Measurements from ENCODE around the gene GUK1.
"Not testable (repeated sequence)": the region's sequence is repeated elsewhere in the genome, so short reads cannot be mapped to it uniquely, and the experiment has no call there.

Gene GUK1

DNA sequence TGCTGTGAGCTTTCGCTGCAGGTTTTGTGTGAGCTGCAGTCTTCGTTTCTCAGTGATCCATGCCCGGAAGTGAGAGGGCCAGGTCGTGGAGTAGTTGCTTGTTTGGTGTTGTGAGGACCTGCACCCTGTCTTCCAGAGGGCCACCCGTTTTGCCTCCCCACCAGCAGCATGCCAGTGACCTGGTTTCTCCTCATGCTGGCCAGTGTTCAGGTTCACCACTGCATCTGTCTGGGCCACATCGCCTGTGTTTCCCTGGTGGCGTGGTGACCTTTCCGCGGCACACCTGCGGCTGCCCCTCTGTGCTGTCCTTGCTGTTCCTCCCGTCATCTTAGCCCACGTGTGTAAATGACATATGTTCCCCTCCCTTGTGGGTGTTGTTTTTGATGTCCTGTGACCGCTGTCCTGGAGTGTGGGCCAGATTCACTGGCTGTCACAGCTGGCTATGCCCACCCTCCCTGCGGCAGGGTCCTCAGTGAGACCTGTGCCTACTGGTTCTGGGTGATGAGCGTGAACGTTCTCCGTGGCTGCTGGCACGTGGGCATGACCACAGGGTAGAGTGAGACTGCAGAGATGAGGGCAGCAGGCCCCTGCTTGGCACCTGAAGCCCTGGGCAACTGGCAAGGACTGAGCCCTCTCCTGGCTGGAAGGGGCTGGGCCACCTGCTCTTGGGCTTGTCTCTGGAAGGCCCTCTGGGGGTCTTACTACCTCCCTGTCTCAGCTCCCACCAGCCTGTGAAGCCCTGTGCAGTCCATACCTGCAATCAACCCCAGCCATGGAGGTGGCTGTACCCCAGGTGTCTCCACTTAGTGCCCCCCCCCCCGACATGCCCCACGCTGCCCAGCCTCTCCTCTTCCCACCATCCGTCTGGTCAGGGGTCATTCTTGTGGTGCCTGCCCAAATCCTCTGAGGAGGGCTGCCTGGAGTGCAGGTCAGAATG is 32.8 kb downstream of the GUK1 start:
- Histone ChIP-seq H3K36me3 (ENCODE audit: control insufficient read depth, low read depth, low read length) (no peaks in the 10 kb centered on the region), H3K9me3 (ENCODE audit: control insufficient read depth, low read depth, low read length) (no peaks in the 10 kb centered on the region), H3K27ac (ENCODE audit: low read length) (no peak overlapping the region), H3K27me3 (ENCODE audit: control insufficient read depth, insufficient read depth, low read length) (no peaks in the 10 kb centered on the region), H3K4me1 (ENCODE audit: control insufficient read depth, low read depth, low read length) (no peaks in the 10 kb centered on the region), H3K9ac (ENCODE audit: low read length) (no peak overlapping the region), H3K4me3 (ENCODE audit: low read length) (no peak overlapping the region)

DNA sequence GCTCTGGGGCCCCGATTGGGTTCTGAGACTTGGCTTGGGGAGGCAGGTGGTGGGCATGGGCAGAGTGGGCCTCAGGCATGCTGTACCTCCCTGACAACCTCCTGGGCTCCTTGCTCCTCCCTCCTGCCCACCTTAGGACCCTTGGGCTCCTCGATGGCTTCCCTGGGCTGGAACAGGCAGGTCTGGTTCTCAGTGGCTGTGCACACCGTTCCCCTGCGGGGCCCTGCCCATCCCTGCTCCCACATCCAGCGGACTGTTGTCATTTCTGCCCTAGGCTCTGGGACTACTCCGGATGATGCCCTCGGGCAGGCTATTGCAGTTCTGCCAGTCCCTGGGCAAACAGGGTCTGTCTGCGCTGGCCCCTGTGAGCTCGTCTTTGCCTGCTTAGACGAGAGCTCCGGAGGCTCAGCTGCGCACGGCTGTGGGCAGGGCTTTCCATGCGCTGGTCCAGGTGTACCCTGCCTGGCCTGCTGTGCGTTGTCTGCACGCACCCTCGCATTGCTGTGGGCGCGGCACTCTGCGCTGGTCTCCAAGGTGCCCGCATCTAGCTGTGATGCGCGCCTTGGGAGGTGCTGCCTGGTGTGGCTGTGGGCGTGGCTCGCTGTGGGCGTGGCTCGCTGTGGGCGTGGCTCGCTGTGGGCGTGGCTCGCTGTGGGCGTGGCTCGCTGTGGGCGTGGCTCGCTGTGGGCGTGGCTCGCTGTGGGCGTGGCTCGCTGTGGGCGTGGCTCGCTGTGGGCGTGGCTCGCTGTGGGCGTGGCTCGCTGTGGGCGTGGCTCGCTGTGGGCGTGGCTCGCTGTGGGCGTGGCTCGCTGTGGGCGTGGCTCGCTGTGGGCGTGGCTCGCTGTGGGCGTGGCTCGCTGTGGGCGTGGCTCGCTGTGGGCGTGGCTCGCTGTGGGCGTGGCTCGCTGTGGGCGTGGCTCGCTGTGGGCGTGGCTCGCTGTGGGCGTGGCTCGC is 33.7 kb downstream of the GUK1 start:
- H3K9me3 ChIP-seq (ENCODE audit: control insufficient read depth, low read depth, low read length); H3K9ac ChIP-seq (ENCODE audit: low read length); H3K4me3 ChIP-seq (ENCODE audit: low read length); H3K27me3 ChIP-seq (ENCODE audit: control insufficient read depth, insufficient read depth, low read length); H3K27ac ChIP-seq (ENCODE audit: low read length); H3K36me3 ChIP-seq (ENCODE audit: control insufficient read depth, low read depth, low read length); H3K4me1 ChIP-seq (ENCODE audit: control insufficient read depth, low read depth, low read length): not testable (repeated sequence)

DNA sequence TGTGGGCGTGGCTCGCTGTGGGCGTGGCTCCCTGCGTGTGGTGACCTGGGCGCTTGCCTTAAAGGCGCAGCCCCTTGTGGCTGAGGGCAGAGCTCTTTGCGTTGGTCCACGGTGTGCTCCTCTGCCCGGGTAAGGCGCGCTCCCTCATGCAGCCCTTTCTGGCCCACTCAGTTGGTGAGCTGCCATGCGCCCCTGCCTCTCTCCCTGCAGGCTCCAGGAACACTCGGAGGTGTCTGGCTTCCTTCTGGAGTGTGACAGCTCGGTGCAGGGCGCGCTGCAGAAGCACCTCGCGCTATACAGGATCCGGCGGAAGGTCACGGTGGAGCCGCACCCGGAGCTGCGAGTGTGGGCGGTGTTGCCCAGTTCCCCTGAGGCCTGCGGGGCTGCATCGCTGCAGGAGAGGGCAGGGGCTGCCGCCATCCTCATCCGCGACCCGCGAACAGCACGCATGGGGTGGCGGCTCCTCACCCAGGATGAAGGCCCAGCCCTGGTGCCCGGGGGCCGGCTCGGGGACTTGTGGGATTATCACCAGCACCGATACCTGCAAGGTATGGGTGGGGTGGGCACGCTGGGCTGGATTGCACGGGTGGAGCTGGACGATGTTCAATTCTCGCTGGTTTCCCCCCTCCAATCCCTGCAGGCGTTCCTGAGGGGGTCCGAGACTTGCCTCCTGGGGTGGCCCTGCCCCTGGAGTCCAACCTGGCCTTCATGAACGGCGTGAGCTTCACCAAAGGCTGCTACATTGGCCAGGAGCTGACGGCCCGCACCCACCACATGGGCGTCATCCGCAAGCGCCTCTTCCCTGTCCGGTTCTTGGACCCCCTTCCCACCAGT is 34.6 kb downstream of the GUK1 start:
- Histone ChIP-seq H3K9me3 (ENCODE audit: control insufficient read depth, low read depth, low read length) (no peaks in the 10 kb centered on the region), H3K4me3 (ENCODE audit: low read length) (no peak overlapping the region), H3K9ac (ENCODE audit: low read length) (no peak overlapping the region), H3K4me1 (ENCODE audit: control insufficient read depth, low read depth, low read length) (no peaks in the 10 kb centered on the region), H3K36me3 (ENCODE audit: control insufficient read depth, low read depth, low read length) (no peaks in the 10 kb centered on the region), H3K27me3 (ENCODE audit: control insufficient read depth, insufficient read depth, low read length) (no peaks in the 10 kb centered on the region), H3K27ac (ENCODE audit: low read length) (no peak overlapping the region)

DNA sequence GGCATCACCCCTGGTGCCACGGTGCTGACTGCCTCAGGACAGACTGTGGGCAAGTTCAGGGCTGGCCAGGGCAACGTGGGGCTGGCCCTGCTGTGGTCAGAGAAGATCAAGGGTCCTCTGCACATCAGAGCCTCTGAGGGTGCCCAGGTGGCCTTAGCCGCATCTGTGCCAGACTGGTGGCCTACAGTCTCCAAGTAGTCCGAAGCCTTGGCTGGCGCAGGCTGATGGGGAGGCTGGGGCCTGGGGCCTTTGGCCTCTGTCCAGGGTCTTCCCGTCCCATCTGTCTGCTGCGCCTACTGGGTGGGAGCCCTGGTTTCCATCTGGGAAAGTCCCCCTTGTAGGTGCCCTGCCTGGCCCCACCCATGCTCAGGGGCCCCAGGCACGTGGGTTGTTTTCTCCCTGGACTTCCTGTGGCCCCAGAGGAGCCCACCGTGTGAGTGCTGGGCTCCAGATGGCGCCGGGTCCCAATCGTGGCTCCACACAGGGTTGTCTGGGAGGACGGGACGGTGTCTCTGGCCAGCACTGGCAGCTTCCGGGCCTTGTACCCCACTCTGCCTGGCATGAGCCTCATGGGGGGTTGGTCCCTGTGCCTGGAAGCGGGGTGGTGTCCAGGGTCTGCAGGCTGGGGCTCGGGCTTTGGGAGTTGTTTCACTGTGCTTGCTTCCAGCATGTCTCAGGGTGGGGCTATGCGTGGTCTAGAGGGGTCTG is 35.4 kb downstream of the GUK1 start:
- H3K9me3 ChIP-seq (ENCODE audit: control insufficient read depth, low read depth, low read length): no peaks in the 10 kb centered on the region
- H3K4me3 ChIP-seq (ENCODE audit: low read length): no peak overlapping the region
- H3K9ac ChIP-seq (ENCODE audit: low read length): no peak overlapping the region
- H3K36me3 ChIP-seq (ENCODE audit: control insufficient read depth, low read depth, low read length): no peaks in the 10 kb centered on the region
- H3K27ac ChIP-seq (ENCODE audit: low read length): no peak overlapping the region
- H3K4me1 ChIP-seq (ENCODE audit: control insufficient read depth, low read depth, low read length): no peaks in the 10 kb centered on the region
- H3K27me3 ChIP-seq (ENCODE audit: control insufficient read depth, insufficient read depth, low read length): no peaks in the 10 kb centered on the region

DNA sequence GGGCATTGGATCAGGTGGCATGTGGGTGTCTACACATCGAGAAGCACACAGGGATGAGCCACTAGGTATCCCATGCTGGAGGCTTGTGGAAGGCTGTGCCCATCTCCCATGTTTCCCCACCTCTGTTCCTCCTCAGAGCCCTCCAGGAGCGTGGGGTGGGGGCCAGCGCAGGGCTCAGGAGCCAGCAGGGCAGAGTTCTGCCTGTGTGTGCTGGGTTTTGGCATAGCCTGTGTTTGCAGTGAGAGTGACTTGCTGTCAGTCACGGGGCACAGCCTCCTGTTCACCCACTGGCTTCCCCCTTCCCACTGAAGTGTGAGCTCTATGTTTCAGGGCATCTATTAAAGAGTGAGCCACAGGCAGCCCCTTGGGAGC is 35.9 kb downstream of the GUK1 start:
- no peak overlapping the region for H3K27ac ChIP-seq (ENCODE audit: low read length)
- no peaks in the 10 kb centered on the region for H3K27me3 ChIP-seq (ENCODE audit: control insufficient read depth, insufficient read depth, low read length)
- no peaks in the 10 kb centered on the region for H3K36me3 ChIP-seq (ENCODE audit: control insufficient read depth, low read depth, low read length)
- no peak overlapping the region for H3K9ac ChIP-seq (ENCODE audit: low read length)
- H3K4me1 ChIP-seq (ENCODE audit: control insufficient read depth, low read depth, low read length): no peaks in the 10 kb centered on the region
- no peak overlapping the region for H3K4me3 ChIP-seq (ENCODE audit: low read length)
- H3K9me3 ChIP-seq (ENCODE audit: control insufficient read depth, low read depth, low read length): no peaks in the 10 kb centered on the region

DNA sequence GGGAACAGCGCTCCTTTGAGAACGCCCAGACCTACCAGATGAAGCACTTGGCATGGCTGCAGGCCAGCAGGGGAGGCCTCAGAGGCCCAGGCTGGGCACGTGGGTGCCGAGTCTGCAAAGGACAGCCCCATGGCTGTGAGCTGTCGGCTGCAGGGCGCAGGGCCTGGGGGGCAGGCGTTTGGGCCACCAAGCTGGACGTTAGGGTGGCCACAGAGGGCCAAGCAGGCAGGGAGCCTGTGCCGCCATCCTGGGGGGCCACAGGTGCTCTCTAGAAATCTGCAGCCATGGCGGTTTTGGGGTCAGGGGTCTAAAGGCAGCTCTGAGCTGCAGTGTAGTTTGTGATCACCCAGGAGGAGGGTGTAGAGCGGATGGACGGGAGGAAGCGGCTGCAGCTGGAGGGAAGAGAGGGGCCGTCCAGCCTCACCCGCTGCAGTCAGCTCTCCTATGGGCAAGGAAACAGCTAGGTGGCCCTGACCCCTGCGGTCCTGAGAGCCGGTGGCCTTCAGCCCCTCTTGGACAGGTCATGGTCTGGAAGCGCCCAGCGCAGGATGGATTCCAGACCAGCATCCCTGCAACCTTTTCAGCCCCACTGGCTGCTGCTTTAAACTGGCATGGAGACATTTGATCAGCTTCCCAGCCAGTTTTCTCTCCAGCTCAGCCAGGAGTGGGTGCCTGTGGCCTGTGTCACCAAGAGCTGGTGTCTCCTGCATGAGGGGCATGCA is 36.5 kb downstream of the GUK1 start:
- no peaks in the 10 kb centered on the region for H3K36me3 ChIP-seq (ENCODE audit: control insufficient read depth, low read depth, low read length)
- no peaks in the 10 kb centered on the region for H3K9me3 ChIP-seq (ENCODE audit: control insufficient read depth, low read depth, low read length)
- no peaks in the 10 kb centered on the region for H3K4me1 ChIP-seq (ENCODE audit: control insufficient read depth, low read depth, low read length)
- no peak overlapping the region for H3K9ac ChIP-seq (ENCODE audit: low read length)
- H3K27ac ChIP-seq (ENCODE audit: low read length): no peak overlapping the region
- H3K4me3 ChIP-seq (ENCODE audit: low read length): no peak overlapping the region
- no peaks in the 10 kb centered on the region for H3K27me3 ChIP-seq (ENCODE audit: control insufficient read depth, insufficient read depth, low read length)

DNA sequence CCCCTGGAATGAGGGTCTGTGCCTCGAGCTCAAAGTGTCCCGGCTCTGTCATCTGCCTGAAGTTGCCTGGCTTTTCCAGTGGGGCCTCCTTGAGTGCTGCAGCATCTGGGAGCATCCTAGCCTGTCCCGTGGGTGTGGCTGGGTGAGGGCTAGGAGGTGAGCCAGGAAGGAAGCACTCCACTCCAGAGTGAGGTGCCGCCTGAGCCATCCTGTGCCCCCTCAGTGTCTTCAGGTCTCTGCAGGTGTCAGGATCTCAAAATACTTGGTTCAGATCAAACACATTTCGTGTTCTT is 37.0 kb downstream of the GUK1 start:
- no peaks in the 10 kb centered on the region for H3K4me1 ChIP-seq (ENCODE audit: control insufficient read depth, low read depth, low read length)
- no peak overlapping the region for H3K9ac ChIP-seq (ENCODE audit: low read length)
- no peaks in the 10 kb centered on the region for H3K9me3 ChIP-seq (ENCODE audit: control insufficient read depth, low read depth, low read length)
- H3K36me3 ChIP-seq (ENCODE audit: control insufficient read depth, low read depth, low read length): no peaks in the 10 kb centered on the region
- H3K27me3 ChIP-seq (ENCODE audit: control insufficient read depth, insufficient read depth, low read length): no peaks in the 10 kb centered on the region
- H3K27ac ChIP-seq (ENCODE audit: low read length): no peak overlapping the region
- no peak overlapping the region for H3K4me3 ChIP-seq (ENCODE audit: low read length)

DNA sequence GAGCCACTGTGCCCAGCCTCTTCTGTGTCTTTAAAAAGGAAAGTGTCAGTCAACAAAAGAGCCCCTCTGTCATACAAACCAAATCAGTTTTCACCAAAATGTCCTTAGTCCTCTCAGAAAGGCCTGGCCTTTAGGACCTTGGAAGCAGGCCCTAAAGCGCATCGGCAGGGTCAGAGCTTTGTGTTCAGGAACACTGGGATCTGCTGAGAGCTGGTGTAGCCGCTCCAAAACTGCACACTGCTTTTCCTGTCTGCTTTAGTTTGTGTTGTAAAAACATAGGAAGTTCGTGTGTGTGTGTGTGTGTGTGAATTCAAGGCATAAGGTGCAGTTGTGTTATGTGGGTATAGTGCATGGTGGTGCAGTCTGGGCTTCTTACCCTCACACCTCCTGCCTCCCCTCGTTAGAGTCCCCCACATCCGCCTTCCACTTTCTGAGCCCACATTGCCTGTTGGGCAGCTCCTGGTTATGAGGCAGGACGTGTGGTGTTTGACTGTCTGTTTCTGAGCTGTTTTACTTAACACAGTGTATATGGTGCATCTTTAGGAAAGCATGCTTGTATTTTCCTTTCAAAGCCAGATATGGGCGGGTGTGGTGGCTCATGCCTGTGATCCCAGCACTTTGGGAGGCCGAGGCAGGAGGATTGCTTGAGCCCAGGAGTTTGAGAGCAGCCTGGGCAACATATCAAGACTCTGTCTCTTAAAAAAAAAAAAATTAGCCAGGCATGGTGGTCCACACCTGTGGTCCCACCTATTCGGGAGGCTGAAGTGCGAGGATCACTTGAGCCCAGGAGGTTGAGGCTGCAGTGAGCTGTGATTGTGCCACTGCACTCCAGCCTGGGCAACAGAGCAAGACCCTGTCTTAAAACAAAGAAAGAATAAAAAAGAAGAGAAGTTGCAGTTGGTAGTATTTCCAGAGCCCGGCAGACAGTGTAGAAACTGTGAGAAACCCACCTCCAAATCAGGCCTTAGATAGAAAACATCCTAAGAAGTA is 37.9 kb downstream of the GUK1 start:
- no peak overlapping the region for H3K4me3 ChIP-seq (ENCODE audit: low read length)
- no peak overlapping the region for H3K9ac ChIP-seq (ENCODE audit: low read length)
- H3K4me1 ChIP-seq (ENCODE audit: control insufficient read depth, low read depth, low read length): no peaks in the 10 kb centered on the region

DNA sequence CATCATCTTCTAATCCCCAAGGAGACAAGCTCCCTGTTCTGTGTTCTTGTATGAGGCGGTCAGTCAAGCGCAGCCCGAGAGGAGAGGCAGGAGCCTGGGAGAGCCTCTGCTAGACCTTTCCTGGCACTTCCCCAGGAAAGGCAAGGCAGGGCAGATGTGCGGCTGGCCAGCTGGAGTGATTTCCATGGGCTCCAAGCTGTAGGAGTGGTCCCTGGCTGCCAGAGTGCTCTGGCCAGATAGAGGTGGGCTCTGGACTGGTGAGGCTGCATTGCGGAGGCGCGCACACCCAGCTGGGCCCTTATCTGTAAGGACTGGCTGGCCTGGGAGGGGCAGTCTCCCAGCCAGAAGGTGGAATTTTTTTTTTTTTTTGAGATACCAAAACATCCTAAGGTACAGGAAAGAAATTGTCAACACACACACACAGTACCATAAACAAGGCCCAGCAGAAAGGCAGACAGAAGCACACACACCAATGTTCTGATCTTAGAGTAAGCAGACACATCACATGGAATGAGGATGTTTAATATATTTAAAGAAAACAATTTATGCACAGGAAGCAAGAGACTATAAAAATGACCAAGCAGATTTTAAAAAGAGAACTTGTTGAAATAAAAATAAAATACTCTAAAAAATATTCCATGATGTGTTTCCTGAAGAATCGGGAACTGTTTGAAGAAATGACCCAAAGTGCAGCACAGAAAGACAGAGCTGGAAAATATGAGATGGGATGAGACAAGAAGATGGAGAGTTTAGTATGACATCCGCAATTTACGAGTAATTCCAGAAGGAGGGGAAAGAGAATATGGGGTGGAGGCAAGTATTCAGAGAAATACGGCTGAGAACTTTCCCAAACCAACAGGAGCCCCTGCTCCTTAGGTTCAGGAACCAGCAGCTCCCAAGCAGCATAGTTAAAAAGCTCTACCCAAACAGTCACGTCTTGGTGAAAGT is 38.9 kb downstream of the GUK1 start:
- Histone ChIP-seq H3K9me3 (ENCODE audit: control insufficient read depth, low read depth, low read length) (no peaks in the 10 kb centered on the region), H3K4me3 (ENCODE audit: low read length) (no peak overlapping the region), H3K4me1 (ENCODE audit: control insufficient read depth, low read depth, low read length) (no peaks in the 10 kb centered on the region), H3K36me3 (ENCODE audit: control insufficient read depth, low read depth, low read length) (no peaks in the 10 kb centered on the region), H3K9ac (ENCODE audit: low read length) (no peak overlapping the region), H3K27ac (ENCODE audit: low read length) (no peak overlapping the region), H3K27me3 (ENCODE audit: control insufficient read depth, insufficient read depth, low read length) (no peaks in the 10 kb centered on the region)

More for the DNA sequence above, 37.9 kb downstream of the GUK1 start:
- H3K9me3 ChIP-seq (ENCODE audit: control insufficient read depth, low read depth, low read length): no peaks in the 10 kb centered on the region
- H3K27ac ChIP-seq (ENCODE audit: low read length): no peak overlapping the region
- no peaks in the 10 kb centered on the region for H3K27me3 ChIP-seq (ENCODE audit: control insufficient read depth, insufficient read depth, low read length)
- no peaks in the 10 kb centered on the region for H3K36me3 ChIP-seq (ENCODE audit: control insufficient read depth, low read depth, low read length)
